Measurements from ENCODE around the gene MIB2. TPM values are rescaled to one million over a fixed set of nuclear protein-coding genes. Genes with fewer than 3 reads are reported as not detected.
A peak's percentile ranks its signal among the peaks of the same experiment; 100 is the strongest.

MIB2 gene
- total and polyA plus RNA-seq, 10 of the 15 experiments (the other 5 are each of a cell fraction or from before 2014, with no cell fraction given) = 0.42 to 26.8 (median 10.9) TPM; not detected in 1

DNA sequence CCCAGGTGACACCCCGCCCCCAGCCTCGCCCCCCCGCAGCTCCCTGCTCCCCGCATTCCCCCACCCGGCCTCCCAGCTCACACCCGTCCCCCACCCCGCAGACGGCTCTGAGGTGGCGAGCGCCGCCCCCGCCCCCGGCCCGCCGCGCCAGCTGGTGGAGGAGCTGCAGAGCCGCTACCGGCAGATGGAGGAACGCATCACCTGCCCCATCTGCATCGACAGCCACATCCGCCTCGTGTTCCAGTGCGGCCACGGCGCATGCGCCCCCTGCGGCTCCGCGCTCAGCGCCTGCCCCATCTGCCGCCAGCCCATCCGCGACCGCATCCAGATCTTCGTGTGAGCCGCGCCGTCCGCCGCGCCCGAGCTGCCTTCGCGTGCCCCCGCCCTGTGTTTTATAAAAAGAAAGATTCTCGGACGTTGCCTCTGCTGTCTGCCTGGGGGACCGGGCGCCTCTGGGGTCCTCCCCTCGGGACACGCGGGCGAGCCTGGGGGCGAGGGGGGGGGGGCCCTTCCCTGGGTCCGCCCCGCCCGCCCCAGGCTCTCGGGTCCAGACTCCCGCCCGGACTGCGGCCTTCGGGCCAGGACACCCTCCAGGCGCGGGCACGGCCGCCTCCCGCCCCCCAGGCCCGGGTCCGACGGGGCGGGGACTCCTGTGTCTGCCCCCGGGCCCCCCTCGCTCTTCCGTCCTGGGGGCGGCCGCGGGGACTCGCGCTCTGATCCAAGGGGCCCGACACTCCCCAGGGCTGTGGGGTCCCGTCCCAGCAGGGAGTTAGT is 15.1 kb downstream of the MIB2 start (continued):
- TF ChIP-seq, protein P1, sequence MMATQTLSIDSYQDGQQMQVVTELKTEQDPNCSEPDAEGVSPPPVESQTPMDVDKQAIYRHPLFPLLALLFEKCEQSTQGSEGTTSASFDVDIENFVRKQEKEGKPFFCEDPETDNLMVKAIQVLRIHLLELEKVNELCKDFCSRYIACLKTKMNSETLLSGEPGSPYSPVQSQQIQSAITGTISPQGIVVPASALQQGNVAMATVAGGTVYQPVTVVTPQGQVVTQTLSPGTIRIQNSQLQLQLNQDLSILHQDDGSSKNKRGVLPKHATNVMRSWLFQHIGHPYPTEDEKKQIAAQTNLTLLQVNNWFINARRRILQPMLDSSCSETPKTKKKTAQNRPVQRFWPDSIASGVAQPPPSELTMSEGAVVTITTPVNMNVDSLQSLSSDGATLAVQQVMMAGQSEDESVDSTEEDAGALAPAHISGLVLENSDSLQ (IDR thresholded peaks at IDR 0.05) = peak; percentile 33; the same call in 1 of the 2 replicates
- no peak for TF ChIP-seq BCL11A (IDR thresholded peaks at IDR 0.05; ENCODE audit: low read depth, low read length)
- TF ChIP-seq RUNX3 (IDR thresholded peaks at IDR 0.05; ENCODE audit: low read length) = peak; percentile 71
- TF ChIP-seq BCLAF1 (IDR thresholded peaks at IDR 0.05) = no peak
- peak; percentile 26; the same call in 1 of the 2 replicates for TF ChIP-seq TAF1 (IDR thresholded peaks at IDR 0.05; ENCODE audit: borderline replicate concordance, low read depth, low read length)
- peak; percentile 23; the same call in 1 of the 2 replicates for TF ChIP-seq RFX5 (IDR thresholded peaks at IDR 0.05; ENCODE audit: low read depth, low read length)
- TF ChIP-seq, protein P2, sequence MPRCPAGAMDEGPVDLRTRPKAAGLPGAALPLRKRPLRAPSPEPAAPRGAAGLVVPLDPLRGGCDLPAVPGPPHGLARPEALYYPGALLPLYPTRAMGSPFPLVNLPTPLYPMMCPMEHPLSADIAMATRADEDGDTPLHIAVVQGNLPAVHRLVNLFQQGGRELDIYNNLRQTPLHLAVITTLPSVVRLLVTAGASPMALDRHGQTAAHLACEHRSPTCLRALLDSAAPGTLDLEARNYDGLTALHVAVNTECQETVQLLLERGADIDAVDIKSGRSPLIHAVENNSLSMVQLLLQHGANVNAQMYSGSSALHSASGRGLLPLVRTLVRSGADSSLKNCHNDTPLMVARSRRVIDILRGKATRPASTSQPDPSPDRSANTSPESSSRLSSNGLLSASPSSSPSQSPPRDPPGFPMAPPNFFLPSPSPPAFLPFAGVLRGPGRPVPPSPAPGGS (IDR thresholded peaks at IDR 0.05; ENCODE audit: borderline replicate concordance, insufficient read depth, low read depth, low read length, poor library complexity, severe bottlenecking) = no peak
- no peak for TF ChIP-seq WRNIP1 (IDR thresholded peaks at IDR 0.05; ENCODE audit: borderline replicate concordance, low read depth, low read length)
- peak; percentile 77 for TF ChIP-seq POLR2A (IDR thresholded peaks at IDR 0.05; ENCODE audit: low read depth, low read length)
- TF ChIP-seq BRCA1 (IDR thresholded peaks at IDR 0.05; ENCODE audit: low read depth, low read length) = no peak
- TF ChIP-seq CUX1 (IDR thresholded peaks at IDR 0.05; ENCODE audit: insufficient replicate concordance, low read depth, low read length) = no peak
- TF ChIP-seq BMI1 (IDR thresholded peaks at IDR 0.05; ENCODE audit: borderline replicate concordance) = no peak
- no peak for TF ChIP-seq YBX1 (IDR thresholded peaks at IDR 0.05)
- TF ChIP-seq JUND (IDR thresholded peaks at IDR 0.05; ENCODE audit: low read depth, low read length) = 0 out of 2 replicates have a peak, but pooled peaks have one; percentile 9
- no peak for TF ChIP-seq NKRF (conservative IDR thresholded peaks at IDR 0.05)
- no peak for TF ChIP-seq TBL1XR1 (IDR thresholded peaks at IDR 0.05; ENCODE audit: low read depth, low read length)
